HG03469 (cell line): ENCODE measurements around the gene LCMT1.
"Not testable (repeated sequence)": the region's sequence is repeated elsewhere in the genome, so short reads cannot be mapped to it uniquely, and the experiment has no call there.

Experiments
- ATAC-seq: cut with Tn5 transposase; IDR thresholded peaks from one replicate; pipeline ENCODE4 v1.9.1; 2021; ENCODE audit warnings: mild to moderate bottlenecking, moderate library complexity, moderate number of reproducible peaks; ENCODE audit not compliant: unreplicated experiment

Gene LCMT1

DNA sequence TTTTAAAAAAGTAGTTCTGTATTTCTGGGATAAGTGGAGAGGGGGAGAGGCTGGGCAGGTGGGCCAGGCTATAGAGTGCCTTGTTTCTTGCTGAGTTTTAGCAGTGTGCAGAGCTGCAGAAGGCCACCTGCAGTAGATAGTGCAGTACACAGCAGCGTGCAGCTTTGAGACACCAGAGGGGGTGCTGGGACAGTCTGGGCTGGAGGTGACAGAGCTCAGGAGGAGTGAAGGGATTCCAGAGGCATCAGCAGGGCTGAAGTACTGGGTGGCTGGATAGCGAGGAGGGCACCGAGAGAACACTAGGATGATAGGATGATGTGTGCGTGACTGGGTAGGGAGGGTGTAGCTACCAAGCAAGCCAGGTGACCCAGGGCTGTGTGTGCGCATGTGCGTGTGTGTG, 26.6 kb downstream of the LCMT1 start:
- ATAC-seq = no peak

DNA sequence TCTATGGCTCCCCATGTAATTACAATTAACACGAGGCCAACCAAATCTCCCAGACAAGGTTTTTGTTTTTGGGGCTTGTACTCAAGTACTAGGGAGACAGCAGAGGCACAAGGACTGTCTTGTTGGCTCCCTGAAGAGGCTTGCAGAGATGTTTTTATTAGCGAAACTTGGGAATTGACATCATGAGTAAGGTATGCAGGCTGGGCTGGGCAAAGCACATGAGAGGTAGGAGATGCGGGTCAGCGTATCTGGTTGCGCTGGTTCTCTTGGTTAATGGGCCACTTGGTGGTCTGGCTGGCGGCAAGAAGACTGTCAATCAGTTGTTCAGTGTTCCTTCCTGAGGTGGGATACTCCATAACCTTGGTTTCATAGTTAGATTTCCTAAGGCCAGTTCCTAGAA, 28.9 kb downstream of the LCMT1 start:
- ATAC-seq = no peak

DNA sequence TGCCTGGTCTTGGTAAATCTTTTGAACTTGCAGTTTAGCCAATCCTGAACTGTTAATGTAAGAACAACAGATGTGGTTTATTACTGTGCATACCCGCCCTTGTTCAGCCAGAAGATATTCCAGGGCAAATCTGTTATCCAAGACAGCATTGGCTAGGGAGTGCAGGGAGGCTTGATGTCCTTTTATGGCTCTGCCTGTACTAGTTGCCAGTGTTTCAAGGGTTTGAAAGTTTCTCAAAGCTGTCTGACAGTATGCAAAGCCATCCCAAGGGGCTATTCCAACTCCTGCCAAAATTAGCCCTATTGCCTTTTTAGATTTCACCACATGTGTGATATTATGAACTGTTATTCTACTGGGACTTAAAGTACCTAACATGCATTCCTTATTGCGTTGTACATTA, 30.1 kb downstream of the LCMT1 start:
- ATAC-seq = no peak

DNA sequence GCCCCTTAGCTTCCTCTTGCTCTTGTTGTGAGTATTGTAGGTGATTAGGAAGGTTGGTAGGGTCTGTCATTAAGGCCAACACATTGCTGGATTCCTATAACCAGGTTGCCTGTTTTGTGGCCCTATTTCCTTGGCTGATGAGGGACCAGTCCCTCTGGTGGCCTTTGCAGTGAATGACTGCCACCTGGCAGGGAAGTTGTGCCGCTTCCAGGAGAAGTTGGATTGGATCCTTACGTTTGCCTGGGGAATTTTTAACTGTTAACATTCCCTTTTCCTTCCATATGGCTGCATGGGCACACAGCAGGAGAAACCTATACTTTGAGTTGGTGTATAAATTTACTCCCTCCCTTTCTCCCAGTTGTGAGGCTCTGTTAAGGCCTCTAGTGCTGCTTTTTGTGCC, 32.4 kb downstream of the LCMT1 start:
- no peak for ATAC-seq

DNA sequence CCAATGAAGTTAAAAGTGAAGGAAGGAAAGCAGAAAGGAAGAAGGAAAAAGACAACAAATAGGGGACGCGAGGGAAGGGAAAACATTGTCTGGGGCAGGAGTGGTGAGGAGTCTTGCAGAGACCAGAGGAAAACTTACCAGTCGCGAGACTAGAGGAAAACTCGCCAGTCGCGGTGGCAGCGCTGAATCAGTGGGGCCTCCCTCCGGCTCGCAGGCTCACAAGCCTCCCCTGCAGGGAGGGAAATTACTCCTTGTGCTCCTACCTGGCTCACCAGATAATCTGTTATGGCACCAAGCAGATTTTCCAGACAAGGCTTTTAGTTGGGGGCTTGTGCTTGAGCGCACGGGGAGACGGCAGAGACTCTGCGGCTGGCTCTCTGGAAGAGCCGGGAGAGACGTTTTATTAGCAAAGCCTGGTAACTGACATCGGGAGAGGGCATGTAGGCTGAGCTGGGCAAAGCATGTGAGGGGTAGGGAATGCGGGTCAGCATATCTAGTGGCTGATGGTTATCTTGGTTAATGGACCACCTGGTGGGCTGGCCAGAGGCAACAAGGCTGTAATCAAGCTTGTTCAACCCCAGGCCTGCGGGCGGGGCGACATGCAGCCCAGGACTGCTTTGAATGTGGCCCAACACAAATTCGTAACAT, 37.1 kb downstream of the LCMT1 start:
- ATAC-seq = no peak

DNA sequence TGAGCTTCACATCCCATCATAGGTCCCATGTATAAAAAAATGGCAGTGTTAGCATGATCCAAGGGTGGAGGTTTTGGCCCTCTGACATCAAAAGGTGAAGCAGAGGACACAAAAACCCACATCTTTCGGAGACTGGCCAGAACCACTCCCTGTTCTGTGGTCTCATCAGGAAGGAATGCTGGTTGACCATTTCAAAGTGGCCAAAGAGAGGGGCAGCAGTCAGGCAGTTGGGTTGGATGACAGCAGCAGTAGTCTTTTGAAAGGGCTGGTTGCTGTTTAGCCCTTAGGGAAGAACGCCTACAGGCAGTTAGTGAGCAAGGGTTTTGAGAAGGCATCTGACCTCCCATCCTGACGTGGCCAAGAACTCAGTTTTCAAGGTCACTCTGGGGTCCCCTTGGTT, 40.5 kb downstream of the LCMT1 start:
- ATAC-seq = no peak

DNA sequence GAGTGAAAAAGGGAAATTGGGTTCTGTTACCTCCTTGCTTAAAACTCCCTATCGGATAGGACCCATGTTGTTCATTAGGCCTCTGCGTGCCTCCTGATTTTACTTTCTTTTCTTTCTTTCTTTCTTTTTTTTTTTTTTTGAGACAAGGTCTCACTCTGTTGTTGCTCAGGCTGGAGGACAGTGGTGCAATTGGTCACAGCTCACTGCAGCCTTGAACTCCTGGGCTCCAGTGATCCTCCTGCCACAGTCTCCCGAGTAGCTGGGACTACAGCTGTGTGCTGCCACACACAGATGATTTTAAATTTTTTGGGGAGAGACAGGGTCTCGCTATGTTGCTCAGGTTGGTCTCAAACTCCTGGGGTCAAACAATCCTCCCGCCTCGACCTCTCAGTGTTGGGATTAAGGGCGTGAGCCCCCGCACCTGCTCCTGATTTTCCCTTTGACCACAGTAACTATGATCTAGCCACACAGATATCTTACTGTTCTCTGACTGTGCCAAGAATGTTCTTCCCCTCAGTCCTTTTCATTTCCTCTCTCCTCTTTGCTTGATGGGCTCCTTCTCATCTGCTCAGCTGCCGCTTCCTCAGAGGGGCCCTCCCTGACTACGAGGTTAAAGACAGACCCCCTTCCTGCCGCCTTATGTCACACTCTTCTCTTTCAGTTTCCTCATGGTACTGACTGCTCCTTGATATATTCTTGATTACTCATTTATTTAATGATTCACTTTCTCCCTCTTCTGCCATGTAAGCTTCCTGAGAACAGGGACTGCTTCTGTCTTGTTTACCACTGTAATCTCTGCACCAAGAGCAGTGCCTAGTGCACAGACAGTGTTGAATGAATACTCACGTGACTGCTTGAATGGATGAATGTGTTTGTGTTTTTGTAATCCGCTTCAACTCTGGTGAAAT, 44.3 kb downstream of the LCMT1 start:
- no peak for ATAC-seq

DNA sequence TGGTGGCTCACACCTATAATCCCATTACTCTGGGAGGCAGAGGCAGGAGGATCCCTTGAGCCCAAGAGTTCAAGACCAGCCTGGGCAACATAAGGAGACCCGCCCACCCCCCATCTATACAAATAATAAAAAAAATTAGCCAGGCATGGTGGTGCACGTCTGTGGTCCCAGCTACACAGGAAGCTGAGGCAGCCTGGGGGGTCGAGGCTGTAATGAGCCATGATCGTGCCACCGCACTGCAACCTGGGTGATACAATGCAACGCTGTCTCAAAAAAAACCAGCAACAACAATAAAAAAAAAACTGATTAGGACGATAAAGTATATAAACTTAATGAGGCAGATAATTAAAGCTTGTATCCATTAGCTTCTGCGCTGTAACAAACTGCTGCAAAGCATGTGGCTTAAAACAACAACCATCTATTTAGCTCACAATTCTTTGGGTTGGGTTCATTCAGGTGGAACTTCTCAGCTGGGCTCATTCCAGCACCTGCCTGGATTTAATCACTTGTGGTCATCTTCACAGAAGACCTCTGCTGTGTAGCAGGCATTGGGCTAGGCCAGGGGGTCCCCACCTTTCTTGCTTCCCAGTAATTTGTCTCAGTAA, 45.8 kb downstream of the LCMT1 start:
- ATAC-seq = no peak

DNA sequence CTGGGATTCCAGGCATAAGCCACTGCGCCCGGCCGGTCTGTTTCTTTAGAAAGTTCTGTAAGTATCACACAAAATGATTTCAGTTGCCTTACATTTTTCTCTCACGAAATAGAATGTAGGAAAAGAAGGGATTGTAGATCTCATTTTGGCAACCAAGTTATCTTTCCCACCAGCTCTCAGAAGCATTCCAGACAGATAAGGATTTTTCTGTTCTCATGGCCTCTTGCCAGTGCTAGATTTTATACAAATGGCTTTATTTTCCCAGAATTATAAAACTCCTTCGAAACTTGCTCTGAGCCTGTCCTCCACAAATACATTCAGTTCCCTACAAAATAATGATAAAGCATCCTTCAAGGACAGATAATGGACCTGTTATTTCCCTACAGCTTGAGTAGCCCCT, 46.9 kb downstream of the LCMT1 start:
- no peak for ATAC-seq

DNA sequence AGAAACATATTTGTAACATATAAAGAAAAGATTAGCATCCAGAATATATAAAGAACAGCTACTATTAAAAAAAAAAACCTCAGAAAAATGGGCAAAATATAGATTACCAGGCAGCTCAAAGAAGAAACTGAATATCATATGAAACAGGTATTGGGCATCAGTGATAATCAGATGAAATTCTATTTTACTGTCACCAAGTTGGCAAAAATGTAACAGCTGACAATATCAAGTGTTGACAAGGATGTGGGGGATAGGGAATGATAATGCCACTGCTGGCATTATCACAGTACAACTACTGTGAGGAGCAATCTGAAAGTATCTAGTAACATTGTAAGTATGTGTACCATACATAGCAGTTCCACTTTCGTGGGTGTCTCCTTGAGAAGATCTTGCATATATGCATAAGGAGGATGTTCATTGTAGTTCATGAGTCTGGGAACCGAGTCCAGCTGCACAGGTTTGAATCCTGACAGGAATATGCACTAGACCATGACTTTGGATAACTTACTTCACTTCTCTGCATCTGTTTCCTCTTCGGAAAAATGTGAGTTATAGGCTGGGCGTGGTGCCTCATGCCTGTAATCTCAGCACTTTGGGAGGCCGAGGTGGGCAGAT, 50.3 kb downstream of the LCMT1 start:
- ATAC-seq = no peak

DNA sequence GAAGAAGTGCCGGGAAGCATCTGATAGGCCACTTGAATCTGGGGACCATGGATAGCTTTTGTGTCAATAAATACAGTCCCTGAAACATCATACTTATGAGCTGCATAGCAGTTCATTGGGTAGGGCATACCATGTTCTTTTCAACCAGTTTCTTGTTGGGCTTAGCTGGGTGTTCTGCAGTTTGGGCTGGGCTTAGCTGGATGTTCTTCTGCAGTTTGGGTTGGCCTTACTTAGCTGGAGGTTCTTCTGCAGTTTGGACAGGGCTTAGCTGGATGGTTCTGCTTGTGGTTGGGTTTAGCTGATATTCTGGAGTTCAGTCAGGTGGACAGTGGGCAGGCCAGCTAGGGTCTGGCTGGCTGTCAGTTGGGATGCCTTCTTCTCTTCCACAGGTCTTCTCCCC, 52.1 kb downstream of the LCMT1 start:
- no peak for ATAC-seq

DNA sequence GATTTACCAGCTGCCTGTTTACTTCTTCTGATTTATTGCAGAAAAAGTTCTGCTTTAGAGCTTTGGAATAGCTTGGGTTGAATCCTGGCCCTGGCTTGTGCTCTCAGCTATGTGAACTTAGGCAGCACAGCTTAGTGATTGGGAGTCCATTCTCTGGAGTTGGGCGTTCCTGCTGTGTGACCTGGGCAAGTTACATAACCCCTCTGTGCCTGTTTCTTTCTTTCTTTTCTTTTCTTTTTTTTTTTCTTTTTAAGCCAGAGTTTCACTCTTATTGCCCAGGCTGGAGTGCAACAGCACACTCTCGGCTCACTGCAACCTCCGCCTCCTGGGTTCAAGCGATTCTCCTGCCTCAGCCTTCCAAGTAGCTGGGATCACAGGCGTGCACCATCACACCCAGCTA, 53.7 kb downstream of the LCMT1 start:
- ATAC-seq = no peak

DNA sequence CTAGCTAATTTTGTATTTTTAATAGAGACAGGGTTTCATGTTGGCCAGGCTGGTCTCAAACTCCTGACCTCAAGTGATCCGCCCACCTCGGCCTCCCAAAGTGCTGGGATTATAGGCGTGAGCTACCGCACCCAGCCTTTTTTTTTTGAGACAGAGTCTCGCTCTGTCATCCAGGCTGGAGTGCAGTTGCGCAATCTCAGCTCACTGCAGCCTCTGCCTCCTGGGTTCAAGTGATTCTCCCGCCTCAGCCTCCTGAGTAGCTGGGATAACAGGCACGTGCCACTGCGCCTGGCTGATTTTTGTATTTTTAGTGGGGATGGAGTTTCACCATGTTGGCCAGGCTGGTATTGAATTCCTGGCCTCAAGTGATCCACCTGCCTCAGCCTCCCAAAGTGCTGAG, 56.4 kb downstream of the LCMT1 start:
- ATAC-seq = not testable (repeated sequence)

DNA sequence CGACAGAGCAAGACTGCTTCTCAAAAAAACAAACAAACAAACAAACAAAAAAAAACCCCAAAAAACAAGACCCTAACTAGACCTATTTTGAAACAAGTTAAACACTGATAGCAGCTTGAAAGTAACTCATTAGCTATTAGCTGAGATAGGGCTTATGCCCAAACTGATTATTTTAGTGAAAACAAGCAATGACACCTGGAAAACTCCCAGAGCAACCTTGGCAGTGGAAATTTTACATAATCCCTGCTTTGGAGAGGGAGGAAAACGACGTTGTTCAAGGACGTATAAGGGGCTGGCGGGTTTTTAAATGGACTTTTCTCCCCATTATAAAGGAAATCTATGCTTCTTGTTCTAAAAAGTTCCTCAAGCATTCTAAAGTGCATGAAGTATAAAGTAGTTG, 59.8 kb downstream of the LCMT1 start:
- ATAC-seq = no peak

DNA sequence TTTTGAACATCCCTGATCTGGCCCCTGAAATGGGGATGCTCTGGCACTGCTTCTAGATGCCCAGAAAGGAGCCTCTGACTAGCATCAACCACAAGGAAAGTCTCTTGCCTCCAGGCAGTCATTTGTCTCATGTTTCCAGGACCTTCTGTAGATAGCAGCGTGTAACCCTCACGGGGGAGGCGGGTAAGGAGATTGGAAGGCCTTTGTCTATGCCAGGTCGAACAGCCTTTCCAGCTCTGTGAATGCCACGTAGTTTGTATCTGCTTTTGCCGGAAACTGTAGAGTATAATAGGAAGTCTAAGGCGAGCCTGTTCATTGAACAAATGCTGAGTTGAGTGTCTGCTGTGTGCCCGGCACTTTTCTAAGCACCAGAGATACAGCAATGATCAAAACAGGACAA, 61.3 kb downstream of the LCMT1 start:
- ATAC-seq = no peak

DNA sequence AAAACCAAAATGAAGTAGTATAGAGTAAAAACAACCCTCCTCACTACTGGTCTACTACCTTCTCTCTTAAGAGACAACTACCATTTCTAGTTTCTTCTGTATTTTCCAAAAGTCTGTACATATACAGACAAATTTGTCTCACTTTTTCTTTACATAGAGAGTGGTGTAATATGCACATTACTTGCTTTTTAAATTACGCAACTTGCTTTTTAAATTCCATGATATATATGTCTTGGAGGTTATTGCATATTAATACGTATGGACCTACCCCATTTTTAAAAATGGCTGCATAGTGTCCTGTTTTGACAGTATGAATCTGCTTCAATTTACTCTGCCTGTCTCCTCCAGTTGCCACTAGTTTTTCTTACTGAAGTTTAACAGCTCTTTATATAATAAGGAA, 62.7 kb downstream of the LCMT1 start:
- ATAC-seq = no peak

DNA sequence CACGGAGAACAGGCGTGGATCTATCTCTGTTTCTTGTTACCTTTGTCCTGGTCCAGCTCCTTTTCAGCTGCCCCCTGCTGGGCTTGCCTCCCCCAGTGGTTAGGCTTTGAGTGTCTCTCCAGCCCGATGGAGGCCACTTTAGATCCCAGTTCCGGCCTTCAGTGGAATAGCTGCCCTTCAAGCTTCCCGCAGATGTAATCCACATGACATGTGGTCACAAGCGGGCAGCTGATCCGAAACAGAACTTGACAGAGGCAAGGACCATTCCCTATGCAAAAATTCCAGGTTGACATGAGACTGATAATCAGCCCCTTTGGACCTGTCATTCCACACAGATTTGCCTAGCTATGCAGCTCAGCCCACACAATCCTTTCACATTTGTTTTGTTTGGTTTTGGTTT, 64.6 kb downstream of the LCMT1 start:
- no peak for ATAC-seq

DNA sequence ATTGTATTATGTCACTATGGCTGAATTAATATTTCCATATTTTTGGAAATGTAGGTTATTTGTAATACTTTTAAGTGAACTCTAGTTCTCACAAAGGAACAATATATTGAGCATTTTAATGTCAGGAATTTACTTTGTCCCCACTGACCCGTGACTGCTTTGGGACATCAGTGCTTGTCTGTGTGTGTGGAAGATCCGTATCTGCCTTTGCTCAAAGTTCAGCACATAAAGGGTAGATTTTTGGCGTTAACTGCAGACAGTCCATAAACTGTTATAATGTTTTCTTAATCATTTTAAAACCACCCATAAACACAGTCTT, 65.9 kb downstream of the LCMT1 start:
- no peak for ATAC-seq

DNA sequence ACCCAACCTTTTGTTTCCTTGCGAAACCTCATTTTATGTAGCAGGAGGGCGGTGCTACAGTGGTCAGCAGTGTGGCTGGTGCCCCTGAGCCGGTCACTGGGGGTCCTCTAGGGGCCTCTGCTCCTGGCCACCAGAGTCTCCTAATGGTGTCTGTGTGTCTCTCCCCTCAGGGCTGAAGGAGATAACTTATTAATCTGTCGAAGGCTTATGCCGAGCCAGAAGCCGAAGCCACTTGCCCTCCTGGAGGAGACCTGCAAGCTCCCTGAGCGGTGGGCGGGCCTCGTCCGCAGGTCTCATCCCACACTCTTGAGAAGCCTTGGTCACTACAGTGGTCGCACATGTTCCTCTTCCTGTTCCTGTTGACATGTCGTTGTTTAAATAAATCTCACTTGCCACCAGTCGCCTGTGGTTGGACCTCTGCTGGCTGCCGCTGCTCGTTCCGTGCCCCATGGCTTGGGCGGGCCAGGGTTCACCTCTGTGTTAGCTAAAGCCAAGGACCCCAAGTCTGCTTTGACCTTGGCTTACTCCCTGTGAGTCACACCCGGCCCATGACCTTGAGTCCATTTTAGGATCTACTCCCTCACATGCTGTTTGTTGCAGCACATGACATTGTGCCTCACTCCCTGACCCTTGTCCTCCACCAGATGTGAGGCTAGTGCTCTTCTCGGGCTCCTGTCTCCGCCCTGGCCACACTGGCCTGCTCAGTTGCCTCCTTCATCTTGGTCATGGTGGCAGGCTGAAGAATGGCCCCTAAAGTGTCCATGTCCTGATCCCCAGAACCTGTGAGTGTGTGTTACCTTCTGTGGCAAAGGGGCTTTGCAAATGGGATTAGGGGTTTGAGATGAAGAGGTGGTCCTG, 66.5 kb downstream of the LCMT1 start:
- no peak for ATAC-seq

DNA sequence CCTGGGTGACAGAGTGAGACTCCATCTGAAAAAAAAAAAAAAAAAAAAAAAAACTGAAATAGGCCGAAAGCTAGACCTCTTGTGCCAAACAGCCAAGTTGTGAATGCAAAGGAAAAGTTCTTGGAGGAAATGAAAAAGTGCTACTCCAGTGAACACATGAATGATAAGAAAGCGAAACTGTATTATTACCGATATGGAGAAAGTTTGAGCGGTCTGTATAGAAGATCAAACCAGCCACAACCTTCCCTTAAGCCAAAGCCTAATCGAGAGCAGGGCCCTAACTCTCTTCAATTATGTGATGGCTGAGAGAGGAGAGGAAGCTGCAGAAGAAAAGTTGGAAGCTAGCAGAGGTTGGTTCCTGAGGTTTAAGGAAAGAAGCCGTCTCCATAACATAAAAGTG, 69.7 kb downstream of the LCMT1 start:
- ATAC-seq = not testable (repeated sequence)

DNA sequence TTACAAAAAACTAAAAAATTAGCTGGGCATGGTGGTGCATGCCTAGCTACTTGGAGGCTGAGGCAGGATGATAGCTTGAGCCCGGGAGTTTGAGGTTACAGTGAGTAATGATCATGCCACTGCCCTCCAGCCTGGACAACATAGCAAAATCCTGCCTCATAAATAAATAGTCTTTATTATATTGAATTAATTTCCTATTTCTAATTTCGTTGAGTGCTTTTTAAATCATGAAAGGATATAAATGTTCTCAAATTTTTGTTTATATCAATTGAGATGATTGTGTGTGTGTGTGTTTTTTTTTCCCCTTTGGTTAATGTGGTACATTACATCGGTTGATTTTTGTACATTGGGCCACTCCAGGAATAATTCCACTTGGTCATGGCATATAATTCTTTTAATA, 73.2 kb downstream of the LCMT1 start:
- no peak for ATAC-seq
